Measurements from ENCODE around the gene NKAIN2.

NKAIN2 gene

DNA sequence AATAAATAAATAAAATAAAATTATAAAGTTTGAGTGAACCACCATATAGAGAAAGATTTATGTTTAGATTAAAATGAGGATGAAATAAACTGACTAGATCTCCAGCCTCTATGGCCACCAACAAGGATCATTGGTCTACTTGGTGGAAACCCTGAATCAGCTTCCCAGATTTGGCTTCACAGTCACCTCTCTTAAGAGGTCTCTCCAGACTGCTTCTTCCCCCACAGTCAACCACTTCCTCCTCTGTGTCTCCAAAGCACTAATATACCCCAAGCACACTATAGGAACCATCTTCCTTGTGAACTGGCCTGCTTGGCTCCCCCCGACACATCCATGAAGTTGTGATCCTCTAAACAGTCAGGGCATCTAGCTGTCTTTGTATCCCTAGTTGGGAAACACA, 629.0 kb downstream of the NKAIN2 start:
- H3K36me3 ChIP-seq (replicated peaks; ENCODE audit: insufficient read depth, low read length): no peaks in the 10 kb centered on the region
- no peaks in the 10 kb centered on the region for H3K27me3 ChIP-seq (replicated peaks; ENCODE audit: insufficient read depth, low read length)
- no peaks in the 10 kb centered on the region for H3K9me3 ChIP-seq (replicated peaks; ENCODE audit: insufficient read depth, low read length)
- TF ChIP-seq CTCF (IDR thresholded peaks at IDR 0.05; ENCODE audit: low read length) (no peak), EZH2 (optimal IDR thresholded peaks at IDR 0.05; ENCODE audit: low read depth, low read length) (no peak), EZH2phosphoT487 (IDR thresholded peaks at IDR 0.05; ENCODE audit: low read length) (no peak)
- 0 out of 2 replicates have a peak, but pooled peaks cover 3% of the 10 kb centered on the region for H3F3A ChIP-seq (ENCODE audit: insufficient read depth, low read length)
- peaks cover 13% of the 10 kb centered on the region for H3K4me1 ChIP-seq (ENCODE audit: low read length)
- no peak overlapping the region for H3K27ac ChIP-seq (ENCODE audit: low read length)
- H3K9me2 ChIP-seq (replicated peaks; ENCODE audit: insufficient read depth, low read length): no peaks in the 10 kb centered on the region
- DNase-seq: no peak
- no peak overlapping the region for H3K4me3 ChIP-seq (ENCODE audit: low read length)
- no peak overlapping the region for H3K9ac ChIP-seq (ENCODE audit: low read length)
- no peak overlapping the region for H3K4me2 ChIP-seq (ENCODE audit: low read depth, low read length)
- H4K20me1 ChIP-seq (ENCODE audit: insufficient read depth, low read length): no peaks in the 10 kb centered on the region
- H3K79me2 ChIP-seq (ENCODE audit: low read length): no peaks in the 10 kb centered on the region
- H2AFZ ChIP-seq (ENCODE audit: low read length): no peak overlapping the region

GRCh38 chr6:124433387-124434160, 629.9 kb downstream of the NKAIN2 start:
- H3K79me2 ChIP-seq (ENCODE audit: low read length): no peaks in the 10 kb centered on the region
- no peak overlapping the region for H3K4me3 ChIP-seq (ENCODE audit: low read length)
- no peak for TF ChIP-seq EZH2phosphoT487 (IDR thresholded peaks at IDR 0.05; ENCODE audit: low read length)
- no peaks in the 10 kb centered on the region for H3K36me3 ChIP-seq (replicated peaks; ENCODE audit: insufficient read depth, low read length)
- H3K9me2 ChIP-seq (replicated peaks; ENCODE audit: insufficient read depth, low read length): no peaks in the 10 kb centered on the region
- H3K27me3 ChIP-seq (replicated peaks; ENCODE audit: insufficient read depth, low read length): no peaks in the 10 kb centered on the region
- DNase-seq: no peak
- H3K9me3 ChIP-seq (replicated peaks; ENCODE audit: insufficient read depth, low read length): no peaks in the 10 kb centered on the region
- H3K9ac ChIP-seq (ENCODE audit: low read length): no peak overlapping the region
- 0 out of 2 replicates have a peak, but pooled peaks cover 3% of the 10 kb centered on the region for H3F3A ChIP-seq (ENCODE audit: insufficient read depth, low read length)
- no peak overlapping the region for H2AFZ ChIP-seq (ENCODE audit: low read length)
- no peaks in the 10 kb centered on the region for H4K20me1 ChIP-seq (ENCODE audit: insufficient read depth, low read length)
- no peak overlapping the region for H3K27ac ChIP-seq (ENCODE audit: low read length)
- no peak overlapping the region for H3K4me2 ChIP-seq (ENCODE audit: low read depth, low read length)
- peaks cover 15% of the 10 kb centered on the region for H3K4me1 ChIP-seq (ENCODE audit: low read length)

DNA sequence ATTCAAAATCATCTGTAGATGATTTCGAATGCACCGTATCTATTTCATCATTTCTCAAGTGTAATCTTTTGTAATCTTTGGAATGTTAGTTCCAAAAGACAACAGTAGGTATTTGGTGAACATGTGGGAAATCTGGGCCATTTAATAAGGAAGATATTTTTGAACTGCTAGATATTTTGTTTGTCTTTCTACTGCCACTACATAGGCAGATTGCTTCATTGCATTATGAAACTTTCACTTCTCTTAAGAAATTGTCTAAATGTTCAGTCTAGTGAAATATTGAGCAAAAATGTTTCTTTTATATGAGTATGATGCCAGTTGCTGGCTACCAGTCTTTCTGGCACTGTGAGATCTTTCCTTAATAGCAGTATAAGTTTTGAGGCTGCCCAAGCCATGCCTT, 630.8 kb downstream of the NKAIN2 start:
- Histone ChIP-seq H3K4me2 (ENCODE audit: low read depth, low read length) (no peak overlapping the region), H3K27ac (ENCODE audit: low read length) (no peak overlapping the region), H3K9me3 (replicated peaks; ENCODE audit: insufficient read depth, low read length) (no peaks in the 10 kb centered on the region), H3K27me3 (replicated peaks; ENCODE audit: insufficient read depth, low read length) (no peaks in the 10 kb centered on the region), H3K79me2 (ENCODE audit: low read length) (no peaks in the 10 kb centered on the region), H3K9ac (ENCODE audit: low read length) (no peak overlapping the region), H4K20me1 (ENCODE audit: insufficient read depth, low read length) (no peaks in the 10 kb centered on the region), H3K36me3 (replicated peaks; ENCODE audit: insufficient read depth, low read length) (no peaks in the 10 kb centered on the region), H2AFZ (ENCODE audit: low read length) (no peak overlapping the region), H3K9me2 (replicated peaks; ENCODE audit: insufficient read depth, low read length) (no peaks in the 10 kb centered on the region), H3K4me1 (ENCODE audit: low read length) (peaks cover 15% of the 10 kb centered on the region), H3K4me3 (ENCODE audit: low read length) (no peak overlapping the region), H3F3A (ENCODE audit: insufficient read depth, low read length) (0 out of 2 replicates have a peak, but pooled peaks cover 3% of the 10 kb centered on the region)
- no peak for TF ChIP-seq EZH2phosphoT487 (IDR thresholded peaks at IDR 0.05; ENCODE audit: low read length)
- TF ChIP-seq EZH2 (optimal IDR thresholded peaks at IDR 0.05; ENCODE audit: low read depth, low read length): no peak
- TF ChIP-seq CTCF (IDR thresholded peaks at IDR 0.05; ENCODE audit: low read length): no peak
- no peak for DNase-seq

DNA sequence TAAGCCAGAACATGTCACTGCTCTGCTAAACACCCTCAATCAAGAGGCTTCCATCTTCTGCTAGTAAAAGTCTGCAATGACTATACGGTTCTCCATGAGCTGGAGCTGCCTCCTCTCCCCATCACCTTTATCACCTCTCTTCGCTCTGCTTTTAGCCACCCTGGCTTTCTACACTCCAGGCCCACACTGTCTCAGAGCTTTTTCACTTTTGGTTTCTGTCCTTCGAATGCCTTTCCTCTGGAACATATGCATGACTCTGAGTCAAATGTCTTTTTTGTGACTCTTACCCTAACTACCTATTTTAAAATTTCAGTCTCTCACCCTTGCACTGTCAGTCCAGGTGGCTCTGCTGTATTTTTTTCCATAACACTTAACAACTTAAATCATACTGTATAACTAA, 633.1 kb downstream of the NKAIN2 start:
- DNase-seq: peak; percentile 72
- Histone ChIP-seq H3K4me2 (ENCODE audit: low read depth, low read length) (peak overlapping the region; percentile 48; the same call in 1 of the 2 replicates), H3K4me1 (ENCODE audit: low read length) (peaks cover 15% of the 10 kb centered on the region)

More for the DNA sequence above, 633.1 kb downstream of the NKAIN2 start:
- H3K9ac ChIP-seq (ENCODE audit: low read length): peak overlapping the region; percentile 26; the same call in 1 of the 2 replicates
- no peak overlapping the region for H3K4me3 ChIP-seq (ENCODE audit: low read length)
- H3K79me2 ChIP-seq (ENCODE audit: low read length): no peaks in the 10 kb centered on the region
- peak overlapping the region; percentile 52 for H2AFZ ChIP-seq (ENCODE audit: low read length)
- no peaks in the 10 kb centered on the region for H3K9me3 ChIP-seq (replicated peaks; ENCODE audit: insufficient read depth, low read length)
- no peaks in the 10 kb centered on the region for H4K20me1 ChIP-seq (ENCODE audit: insufficient read depth, low read length)
- no peaks in the 10 kb centered on the region for H3K36me3 ChIP-seq (replicated peaks; ENCODE audit: insufficient read depth, low read length)
- H3K9me2 ChIP-seq (replicated peaks; ENCODE audit: insufficient read depth, low read length): no peaks in the 10 kb centered on the region
- no peak for TF ChIP-seq EZH2 (optimal IDR thresholded peaks at IDR 0.05; ENCODE audit: low read depth, low read length)
- TF ChIP-seq EZH2phosphoT487 (IDR thresholded peaks at IDR 0.05; ENCODE audit: low read length): no peak
- no peak for TF ChIP-seq CTCF (IDR thresholded peaks at IDR 0.05; ENCODE audit: low read length)
- no peaks in the 10 kb centered on the region for H3K27me3 ChIP-seq (replicated peaks; ENCODE audit: insufficient read depth, low read length)
- peak overlapping the region; percentile 49; the same call in 1 of the 2 replicates for H3K27ac ChIP-seq (ENCODE audit: low read length)
- H3F3A ChIP-seq (ENCODE audit: insufficient read depth, low read length): 0 out of 2 replicates have a peak, but pooled peaks cover 3% of the 10 kb centered on the region
